Stimulated activated naive CD4-positive, alpha-beta T cell treated with Interleukin-2 at 50 U/mL for 16 hours (primary cell): ENCODE measurements around the gene DENND4A.
"Not testable (repeated sequence)": the region's sequence is repeated elsewhere in the genome, so short reads cannot be mapped to it uniquely, and the experiment has no call there.

ENCODE experiments used
- DNase-seq: peaks from one replicate; lab custom pipeline; 2025; lab: John Stamatoyannopoulos, UW

The DENND4A gene

GRCh38 chr15:65818927-65819562 is 27.0 kb upstream of the DENND4A start:
- no peak for DNase-seq

DNA sequence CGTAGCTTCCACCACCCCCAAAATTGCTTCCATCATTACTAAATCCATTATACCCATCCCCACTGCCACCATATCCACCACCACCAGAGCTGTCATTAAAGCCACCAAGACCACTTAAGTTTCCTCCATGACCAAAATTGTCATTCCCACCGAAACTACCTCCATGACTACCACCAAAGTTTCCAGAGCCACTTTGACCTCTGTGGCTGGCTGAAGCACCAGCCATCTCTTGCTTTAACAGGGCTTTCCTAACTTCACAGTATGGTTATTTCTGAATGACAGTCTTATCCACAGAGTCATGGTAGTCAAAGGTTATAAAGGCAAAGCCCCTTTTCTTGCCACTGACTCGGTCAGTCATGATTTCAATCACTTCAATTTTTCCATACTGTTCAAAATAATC is 24.3 kb upstream of the DENND4A start:
- DNase-seq = no peak

DNA sequence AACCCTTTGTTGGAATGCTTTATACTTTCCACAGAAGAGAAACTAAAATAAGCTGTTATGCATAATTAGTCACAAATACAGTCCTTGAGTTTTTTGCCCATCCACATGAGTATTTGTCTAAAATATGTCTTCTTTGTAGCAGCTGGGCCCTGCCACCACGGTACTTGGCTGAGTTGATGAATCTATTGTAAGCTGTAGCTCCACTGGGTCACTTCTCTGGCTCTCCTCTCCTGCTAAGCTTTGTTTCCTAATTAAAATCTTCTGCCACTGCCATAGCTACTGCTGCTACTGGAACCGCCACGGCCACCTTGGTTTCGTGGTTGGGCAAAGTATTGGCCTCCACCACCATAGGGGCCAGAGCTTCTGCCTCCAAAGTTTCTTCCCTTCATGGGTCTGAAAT is 23.9 kb upstream of the DENND4A start:
- not testable (repeated sequence) for DNase-seq

DNA sequence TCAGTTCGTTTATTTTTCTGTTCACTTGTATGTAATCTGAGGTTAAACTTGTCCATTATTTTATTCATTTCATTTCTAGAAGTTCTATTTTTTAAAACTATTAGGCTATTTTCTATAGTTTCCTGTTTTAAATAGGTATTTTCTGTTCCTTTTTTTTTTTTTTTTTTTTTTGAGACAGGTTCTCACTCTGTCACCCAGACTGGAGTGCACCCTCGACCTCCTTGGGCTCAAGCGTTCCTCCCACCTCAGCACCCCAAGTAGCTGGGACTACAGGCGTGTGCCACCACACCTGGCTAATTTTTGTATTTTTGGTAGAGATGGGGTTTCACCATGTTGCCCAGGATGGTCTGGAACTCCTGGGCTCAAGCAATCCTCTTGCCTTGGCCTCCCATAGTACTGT is 22.2 kb upstream of the DENND4A start:
- DNase-seq = not testable (repeated sequence)

DNA sequence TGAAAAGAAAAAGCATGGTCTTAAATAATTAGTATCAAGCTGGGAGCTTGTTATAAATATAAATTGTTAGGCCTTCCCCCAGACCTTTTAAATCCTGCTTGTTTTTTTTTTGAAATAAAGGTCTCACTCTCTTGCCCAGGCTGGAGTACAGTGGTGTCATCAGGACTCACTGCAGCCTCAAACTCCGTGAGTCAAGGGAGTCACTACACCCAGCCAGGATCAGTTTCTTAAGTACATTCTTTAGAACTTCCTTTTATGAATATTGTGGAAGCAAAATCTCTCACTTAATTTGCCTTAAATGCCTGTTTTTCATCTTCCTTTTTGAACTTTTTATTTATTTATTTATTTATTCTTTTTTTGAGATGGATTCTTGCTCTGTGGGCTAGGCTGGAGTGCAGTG is 20.8 kb upstream of the DENND4A start:
- no peak for DNase-seq

- no peak for DNase-seq
Observed at GRCh38 chr15:65812467-65812866, 20.4 kb upstream of the DENND4A start.

DNA sequence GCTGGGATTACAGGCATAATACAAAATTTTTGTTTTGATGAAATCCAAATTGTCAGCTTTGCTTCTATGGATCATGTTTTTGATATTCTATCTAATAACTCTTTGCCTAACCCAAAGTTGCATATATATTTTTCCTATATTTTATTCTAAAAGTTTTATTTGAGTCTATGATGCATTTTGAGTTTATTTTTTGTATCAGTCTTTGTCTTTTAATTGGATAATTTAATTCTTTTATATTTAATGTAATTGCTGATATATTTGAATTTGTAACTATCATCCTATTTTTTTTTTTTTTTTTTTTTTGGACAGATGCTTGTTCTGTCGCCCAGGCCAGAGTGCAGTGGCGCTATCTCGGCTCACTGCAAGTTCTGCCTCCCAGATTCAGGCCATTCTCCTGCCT is 19.7 kb upstream of the DENND4A start:
- no peak for DNase-seq

- not testable (repeated sequence) for DNase-seq
Observed at GRCh38 chr15:65811011-65811733, 19.1 kb upstream of the DENND4A start.

DNA sequence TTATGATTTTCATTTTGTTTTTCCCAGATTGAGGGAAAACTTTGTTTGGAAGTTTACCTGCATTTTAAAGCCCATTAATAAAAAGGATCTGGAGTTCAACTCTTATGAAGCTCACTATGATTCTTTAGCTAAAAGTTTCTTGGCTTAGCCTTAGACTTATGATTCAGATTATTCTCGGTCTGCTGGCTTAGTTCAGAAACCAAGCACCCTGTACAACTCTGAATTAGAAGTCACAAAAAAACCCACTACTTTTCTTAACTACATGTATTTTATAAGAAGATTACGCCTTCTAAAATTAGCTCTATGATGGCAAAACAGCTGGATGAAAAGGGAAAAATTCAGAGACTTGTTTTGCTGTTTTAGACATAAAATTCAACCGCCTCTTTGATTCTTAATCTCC is 14.3 kb upstream of the DENND4A start:
- DNase-seq = no peak

- DNase-seq = no peak
Observed at GRCh38 chr15:65805019-65805745, 13.1 kb upstream of the DENND4A start.

GRCh38 chr15:65804252-65804931 is 12.3 kb upstream of the DENND4A start:
- no peak for DNase-seq

DNA sequence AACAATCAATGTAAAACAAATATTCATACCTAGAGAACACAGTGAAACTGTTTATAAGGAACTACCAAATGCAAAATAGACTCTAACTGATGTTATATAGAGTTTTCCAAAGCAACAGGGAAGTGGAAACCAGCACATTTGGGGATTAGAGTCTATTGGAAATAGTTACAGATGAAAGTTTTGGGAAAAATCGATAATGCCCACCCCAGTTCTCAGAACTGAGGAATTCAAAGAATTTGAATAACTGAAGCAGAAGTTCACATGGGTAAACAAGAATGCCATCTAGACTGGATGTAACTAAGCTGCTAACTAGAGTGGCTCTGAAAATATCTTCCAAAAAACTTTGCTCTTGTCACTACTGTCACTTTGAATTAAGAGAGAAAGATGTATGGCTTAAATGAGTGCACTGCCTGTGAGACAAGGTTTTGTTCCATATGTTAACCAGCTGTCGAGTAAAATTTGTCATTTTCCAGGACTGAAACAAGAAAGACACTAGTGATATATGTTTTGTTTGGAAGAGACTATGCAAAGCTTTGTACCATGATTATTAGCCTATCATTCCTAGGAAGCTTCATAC is 9.2 kb upstream of the DENND4A start:
- no peak for DNase-seq

DNA sequence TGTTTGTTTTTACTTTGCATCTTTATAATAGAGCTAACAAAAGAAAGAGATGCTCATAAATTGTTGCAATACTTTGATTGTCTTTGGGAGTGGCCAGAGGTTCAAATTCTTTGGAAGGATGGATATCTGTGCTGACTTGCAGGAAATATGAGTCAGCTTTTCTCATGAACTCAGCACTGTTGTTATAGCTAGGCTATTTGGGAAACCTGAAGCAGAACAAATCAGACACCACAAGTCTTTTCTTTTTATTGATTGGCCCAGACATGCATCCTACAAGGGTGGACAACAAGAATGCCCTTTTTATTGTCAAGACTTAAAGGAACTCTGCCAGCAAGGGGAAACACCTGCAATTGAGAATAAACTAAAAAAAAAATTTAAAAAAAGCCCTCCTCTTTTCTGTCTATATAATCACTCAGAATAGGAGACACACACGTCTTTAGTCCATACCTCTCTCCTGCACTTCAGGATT is 4.6 kb upstream of the DENND4A start:
- no peak for DNase-seq

DNA sequence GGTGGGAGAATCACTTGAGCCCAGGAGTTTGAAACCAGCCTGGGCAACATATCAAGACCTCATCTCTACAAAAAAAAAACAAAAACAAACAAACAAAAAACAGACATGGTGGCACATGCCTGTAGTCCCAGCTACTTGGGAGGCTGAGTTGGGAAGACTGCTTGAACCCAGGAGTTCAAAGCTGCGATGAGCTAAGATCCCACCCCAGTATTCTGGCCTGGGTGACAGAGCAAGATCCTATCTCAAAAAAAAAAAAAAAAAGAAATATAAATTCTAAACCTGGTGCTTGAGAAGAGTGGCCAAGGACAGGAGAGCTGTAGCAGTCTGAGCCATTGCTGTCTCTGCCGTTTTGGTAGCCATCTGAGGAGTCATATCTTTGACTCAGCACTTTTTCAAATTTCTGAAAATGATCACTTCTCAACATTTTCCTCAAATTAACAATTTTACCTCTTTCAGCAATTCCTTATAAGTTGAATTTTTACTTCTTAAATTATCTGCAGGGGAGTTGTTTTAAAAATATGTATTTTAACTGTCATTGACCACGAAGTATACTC is 3.6 kb upstream of the DENND4A start:
- DNase-seq = no peak

- DNase-seq = no peak
Observed at GRCh38 chr15:65793818-65794104, 1.7 kb upstream of the DENND4A start.

GRCh38 chr15:65792988-65793817 is 1.1 kb upstream of the DENND4A start:
- DNase-seq = no peak

DNA sequence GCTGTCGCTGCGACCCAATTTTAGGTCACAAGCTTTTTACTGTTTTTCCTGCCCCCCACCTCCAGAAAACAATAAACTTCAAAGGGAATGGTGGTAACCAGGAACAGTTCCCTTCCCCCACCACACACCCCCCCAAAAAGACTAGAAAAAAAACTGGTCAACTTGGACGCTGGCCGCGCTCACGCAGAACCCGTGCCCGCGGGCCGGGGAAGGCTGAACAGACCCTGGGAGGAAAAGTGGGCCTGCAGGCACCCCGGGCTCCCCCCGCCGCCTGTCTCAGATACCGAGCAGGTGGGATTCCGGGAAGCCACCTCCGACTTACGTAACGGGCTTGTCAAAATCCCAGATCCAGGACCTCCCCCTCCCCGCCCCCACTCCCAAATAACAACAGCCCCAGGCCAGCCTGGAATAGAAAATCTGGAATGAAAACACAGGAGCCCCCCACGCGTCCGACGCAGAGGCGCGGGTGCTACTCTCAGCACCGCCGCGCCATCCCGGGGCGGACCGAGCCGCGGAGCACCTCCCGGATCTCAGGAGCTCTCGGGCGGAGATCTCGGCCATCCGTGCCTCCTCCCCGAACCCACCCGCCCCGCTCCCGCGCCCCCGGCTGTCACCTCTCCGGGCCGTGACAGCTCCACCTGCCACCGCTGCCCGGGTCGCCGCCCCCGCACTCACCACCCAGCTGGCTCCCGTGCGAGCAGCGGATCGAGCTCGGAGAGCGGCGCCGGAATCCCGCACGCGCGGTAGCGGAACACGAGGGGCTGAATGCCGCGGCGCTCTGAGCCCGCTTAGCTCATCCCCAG is 557 bp downstream of the DENND4A start:
- DNase-seq = peak; percentile 50

DNA sequence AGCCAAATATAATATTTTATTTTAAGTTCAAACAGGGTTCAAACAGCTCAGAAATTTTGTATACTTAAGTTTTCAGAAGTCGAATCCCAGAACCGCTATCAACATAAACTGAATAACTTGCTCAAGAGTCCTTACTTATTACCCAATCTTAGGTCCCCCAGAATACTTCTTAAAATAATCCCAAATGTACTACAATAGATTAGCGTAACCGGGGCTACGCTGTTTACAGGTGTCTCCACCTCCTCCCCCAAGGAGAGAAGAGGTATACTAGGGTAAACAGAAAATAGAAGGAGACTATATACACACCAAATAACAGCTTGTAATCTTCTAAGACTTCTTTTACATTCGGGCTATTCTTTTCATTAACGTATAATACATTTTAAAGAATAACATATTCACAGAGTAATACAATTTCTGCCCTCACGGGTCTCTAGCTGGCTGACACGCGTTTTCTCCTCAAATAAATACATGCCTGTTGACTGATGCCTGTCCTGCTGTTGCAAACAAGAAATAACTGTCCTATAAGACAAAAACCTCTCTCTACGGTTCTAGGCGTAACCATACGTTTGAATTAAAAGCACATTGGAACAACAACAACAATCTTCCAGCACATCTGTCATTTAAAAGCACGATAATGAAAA is 1.3 kb downstream of the DENND4A start:
- DNase-seq = no peak

GRCh38 chr15:65789759-65790425 is 2.2 kb downstream of the DENND4A start:
- DNase-seq = no peak
